HG03354 (cell line): ENCODE data around the gene CDC42BPA.

Experiments used
- ATAC-seq: cut with Tn5 transposase; IDR thresholded peaks from one replicate; pipeline ENCODE4 v1.9.1; 2021; ENCODE audit warnings: mild to moderate bottlenecking; ENCODE audit not compliant: unreplicated experiment, poor library complexity, severe bottlenecking

The CDC42BPA gene

DNA sequence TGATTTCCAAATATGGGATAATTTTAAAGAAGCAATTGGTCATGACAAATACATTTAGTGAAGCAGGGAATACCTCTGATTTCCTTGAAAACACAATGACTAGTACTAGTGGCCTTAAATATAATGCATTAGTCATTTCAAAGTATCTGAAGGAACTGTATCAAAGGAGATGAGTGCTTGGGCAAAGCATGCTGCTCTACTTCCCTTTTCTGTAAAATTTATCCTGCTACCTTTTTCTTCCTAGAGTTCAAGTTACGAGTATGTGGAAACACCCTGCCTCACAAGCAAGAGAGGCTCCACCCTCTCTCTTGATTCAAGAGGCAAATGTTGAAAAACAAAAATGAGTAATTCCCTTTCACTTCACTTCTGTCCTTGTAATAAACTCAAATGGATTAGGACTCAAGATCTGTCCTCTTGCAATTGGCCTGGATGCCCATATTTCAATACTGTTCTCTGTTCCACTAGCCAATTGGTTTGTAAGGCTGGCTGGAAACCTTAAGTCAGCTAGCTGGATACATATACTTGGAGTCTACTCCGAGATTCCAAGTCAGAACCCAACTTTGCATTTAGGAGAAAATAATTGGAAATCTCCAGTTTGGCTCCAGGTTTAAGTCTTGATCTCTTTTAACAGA, 92.5 kb downstream of the CDC42BPA start:
- ATAC-seq: no peak

- no peak for ATAC-seq
Measured at GRCh38 chr1:227223171-227223806, 95.0 kb downstream of the CDC42BPA start.

DNA sequence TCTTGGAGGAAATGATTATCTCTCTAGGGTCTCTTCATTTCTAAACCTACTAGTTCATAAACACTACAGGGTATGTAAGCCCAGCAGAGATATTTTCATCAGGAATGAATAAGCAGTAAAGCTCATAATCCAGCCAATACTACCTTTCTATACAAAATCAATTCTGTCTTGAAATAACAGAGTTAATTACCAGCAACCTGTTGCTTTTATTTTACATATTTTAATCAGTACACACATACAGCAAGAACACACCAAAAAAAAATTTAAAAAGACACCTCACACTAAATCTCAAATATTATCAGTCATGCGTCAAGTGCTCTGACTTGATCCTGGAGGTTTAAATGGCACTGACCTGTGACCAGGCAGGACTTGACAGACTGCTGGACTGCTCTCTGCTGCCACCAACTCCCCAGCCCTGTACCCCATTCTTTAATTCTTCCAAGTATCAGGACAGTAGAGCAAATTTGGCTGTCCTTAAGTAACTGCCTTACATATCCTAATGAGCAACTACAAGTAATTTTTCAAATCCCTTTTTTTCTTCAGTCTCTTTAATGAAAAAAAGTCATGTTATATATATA, 98.5 kb downstream of the CDC42BPA start:
- ATAC-seq: no peak

DNA sequence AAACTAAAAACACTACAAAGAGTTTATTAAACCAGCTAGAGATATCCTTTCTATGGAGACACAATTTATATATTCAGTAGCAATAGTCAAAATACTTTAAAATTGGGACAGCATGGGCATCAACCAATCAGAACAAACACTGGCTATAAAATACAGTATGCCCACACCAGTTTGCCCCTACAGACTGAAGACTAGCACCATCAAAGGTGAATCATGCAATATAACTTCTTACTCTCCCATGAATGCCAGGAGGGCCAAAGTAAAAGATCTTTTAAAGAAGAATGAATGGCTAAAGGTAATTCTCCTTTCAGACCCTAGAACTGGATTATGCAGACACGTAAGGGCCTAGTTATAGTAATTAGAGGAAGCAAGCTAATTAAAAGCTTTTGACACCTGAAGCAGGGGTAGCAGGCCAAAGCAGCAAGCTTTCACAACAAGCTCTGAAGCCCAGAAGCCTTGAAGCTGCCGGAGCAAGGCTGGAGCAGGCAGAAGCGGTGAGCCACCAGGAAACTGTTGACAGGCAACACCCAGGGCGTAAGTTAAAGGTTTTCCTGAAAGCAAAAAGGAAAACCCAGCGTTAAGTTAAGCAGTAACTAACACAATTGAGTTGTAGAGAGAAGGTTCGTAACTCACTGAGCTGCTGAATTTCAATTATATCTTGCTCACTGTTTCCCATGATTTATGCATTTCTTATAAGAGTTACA, 99.3 kb downstream of the CDC42BPA start:
- no peak for ATAC-seq

GRCh38 chr1:227215863-227216510, 102.3 kb downstream of the CDC42BPA start:
- ATAC-seq: no peak

- ATAC-seq: no peak
Measured at GRCh38 chr1:227214207-227214606, 104.1 kb downstream of the CDC42BPA start.

GRCh38 chr1:227213426-227213825, 104.9 kb downstream of the CDC42BPA start:
- ATAC-seq: no peak

GRCh38 chr1:227212164-227212563, 106.1 kb downstream of the CDC42BPA start:
- no peak for ATAC-seq

DNA sequence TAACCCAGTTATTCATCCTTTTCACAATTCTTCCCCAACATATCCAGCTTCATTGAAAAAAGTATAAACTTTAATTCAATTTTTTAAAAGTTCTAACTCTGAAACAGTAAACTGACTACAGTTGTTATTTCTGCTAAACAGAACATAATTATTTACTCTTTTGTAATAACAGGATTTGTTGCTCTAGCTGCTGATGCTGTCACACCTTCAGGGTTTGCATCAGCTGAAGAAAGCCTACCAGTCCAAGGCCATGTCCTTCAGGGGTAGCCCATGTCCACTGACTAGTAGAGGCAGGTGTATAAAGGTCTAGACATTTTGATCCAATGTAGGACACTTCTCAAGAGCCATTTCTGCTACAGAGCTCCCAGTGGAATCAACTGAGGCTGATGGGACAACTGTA, 107.7 kb downstream of the CDC42BPA start:
- no peak for ATAC-seq

DNA sequence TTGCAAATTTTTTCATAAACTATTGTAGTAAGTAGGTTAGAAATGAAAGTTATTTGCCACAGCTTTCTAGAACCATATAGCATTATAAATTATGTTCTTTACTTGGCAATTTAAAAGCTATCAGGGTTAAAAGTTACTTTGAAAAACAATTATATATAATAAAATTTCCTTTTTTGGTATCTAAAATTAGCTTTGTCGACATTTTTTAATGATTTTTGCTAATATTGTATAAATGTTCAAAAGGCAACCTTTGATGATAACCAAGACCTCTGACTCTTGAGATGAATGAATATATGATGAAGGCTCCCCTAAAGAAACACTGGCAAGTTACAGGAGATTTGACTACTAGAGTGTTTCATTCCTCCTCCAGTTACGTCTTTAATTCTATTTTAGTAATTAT, 121.2 kb downstream of the CDC42BPA start:
- ATAC-seq: no peak

- ATAC-seq: peak; percentile 93
Measured at GRCh38 chr1:227192163-227192562, 126.1 kb downstream of the CDC42BPA start.

DNA sequence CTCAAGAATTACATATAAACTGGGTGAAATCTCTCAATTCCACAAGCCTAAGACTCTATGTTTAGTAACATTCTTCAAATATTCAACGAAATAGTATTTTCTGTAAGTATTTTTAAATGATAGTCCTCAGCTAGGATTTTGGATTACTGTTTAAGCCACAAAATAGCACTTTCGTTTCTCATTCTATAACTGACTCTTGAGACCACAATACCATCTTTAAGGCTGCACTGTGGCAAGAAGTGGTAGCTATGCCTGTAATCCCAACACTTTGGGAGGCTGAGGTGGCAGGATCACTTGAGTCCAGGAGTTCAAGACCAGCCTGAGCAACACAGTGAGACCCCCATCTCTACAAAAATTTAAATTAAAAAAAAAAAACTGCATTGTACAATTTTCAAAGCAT, 126.7 kb downstream of the CDC42BPA start:
- peak; percentile 86 for ATAC-seq

GRCh38 chr1:227190321-227190720, 128.0 kb downstream of the CDC42BPA start:
- ATAC-seq: no peak

GRCh38 chr1:227185291-227185690, 133.0 kb downstream of the CDC42BPA start:
- no peak for ATAC-seq

DNA sequence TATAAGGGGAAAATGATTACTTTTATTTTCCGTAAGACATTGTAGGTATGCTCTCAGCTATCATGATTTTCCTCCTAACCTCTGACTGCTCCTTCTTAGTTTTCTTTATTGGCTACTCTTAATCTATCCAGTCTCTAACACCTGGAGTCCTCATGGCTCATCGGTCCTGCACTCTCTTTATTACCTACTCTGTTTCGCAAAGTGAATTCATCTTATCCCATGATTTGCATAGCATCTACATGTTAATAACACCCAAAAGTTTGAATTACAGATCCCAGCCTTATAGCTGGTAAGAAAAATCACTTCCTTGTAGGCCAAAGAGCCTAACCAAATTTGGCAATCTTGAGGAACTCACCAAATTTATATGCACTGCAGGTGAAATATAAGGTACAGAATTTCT, 136.3 kb downstream of the CDC42BPA start:
- no peak for ATAC-seq

GRCh38 chr1:227175611-227176010, 142.7 kb downstream of the CDC42BPA start:
- ATAC-seq: no peak

- ATAC-seq: no peak
Measured at GRCh38 chr1:227174164-227174563, 144.1 kb downstream of the CDC42BPA start.

DNA sequence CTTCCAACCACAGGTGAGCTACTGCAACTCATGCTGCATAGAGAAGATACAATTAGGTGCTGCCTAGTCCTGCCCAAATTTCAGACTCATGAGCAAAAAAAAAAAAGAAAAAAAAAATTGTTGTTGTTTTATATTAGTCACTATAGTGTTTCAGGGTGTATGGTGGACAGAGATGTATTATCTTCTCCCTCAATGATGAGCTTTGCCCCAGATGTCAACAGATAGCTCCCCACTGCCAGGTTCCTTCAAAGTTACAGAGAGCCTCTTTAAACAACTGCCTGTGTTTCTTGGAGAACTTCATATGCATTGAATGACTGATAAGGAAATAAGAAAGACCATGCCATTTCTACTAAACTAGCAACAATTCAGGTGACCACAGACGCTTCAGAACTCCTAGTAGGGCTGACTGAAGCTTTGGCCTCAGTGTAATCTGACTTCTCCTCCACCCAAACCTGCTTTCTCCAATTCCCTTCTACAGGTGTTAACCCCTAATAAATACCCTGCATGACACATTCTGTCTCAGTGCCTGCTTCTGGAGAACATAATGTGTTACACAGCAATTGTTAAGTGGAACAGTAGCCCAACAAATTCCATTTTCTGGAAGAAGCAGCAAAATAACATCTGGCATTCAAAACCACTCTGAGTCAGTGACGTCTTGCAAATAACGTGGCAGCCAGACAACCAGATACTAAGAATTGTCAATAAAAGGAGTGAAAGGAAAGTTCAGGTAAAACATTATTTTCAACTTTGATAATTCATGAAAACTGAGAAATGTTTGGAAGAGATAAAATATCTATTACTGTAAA, 147.7 kb downstream of the CDC42BPA start:
- no peak for ATAC-seq

GRCh38 chr1:227169343-227169742, 148.9 kb downstream of the CDC42BPA start:
- no peak for ATAC-seq
